Activated CD4-positive, alpha-beta memory T cell treated with anti-CD3 and anti-CD28 coated beads for 36 hours (primary cell): Measurements from ENCODE around the gene SHC3. TPM values are rescaled to one million over a fixed set of nuclear protein-coding genes. Genes with fewer than 3 reads are reported as not detected.
"Not testable (repeated sequence)": the region's sequence is repeated elsewhere in the genome, so short reads cannot be mapped to it uniquely, and the experiment has no call there.

ENCODE experiments used
- CTCF ChIA-PET: fragments of 350-600 bp; sonication (Branson Sonifier 250); formaldehyde crosslinking; loops from one replicate; lab custom pipeline; 2021; ENCODE audit warnings: antibody characterized with exemption, inconsistent platforms; lab: Charles Lee
- POLR2A ChIA-PET: fragments of 350-600 bp; sonication (Branson Sonifier 250); formaldehyde crosslinking; loops from one replicate; lab custom pipeline; 2021; ENCODE audit warnings: antibody characterized with exemption; lab: Charles Lee
- DNase-seq: peaks from one replicate; pipeline ENCODE4 v3.0.0-alpha.2; 2020
- H3K27ac Mint-ChIP-seq: one replicate; pipeline ENCODE4 v1.8.0; 2021; ENCODE audit warnings: mixed read lengths
- H3K27me3 Mint-ChIP-seq: one replicate; pipeline ENCODE4 v1.8.0; 2021; ENCODE audit warnings: mixed read lengths
- H3K36me3 Mint-ChIP-seq: one replicate; pipeline ENCODE4 v1.8.0; 2021; ENCODE audit warnings: mixed read lengths
- H3K4me1 Mint-ChIP-seq: one replicate; pipeline ENCODE4 v1.8.0; 2021; ENCODE audit warnings: low read depth, mixed read lengths
- H3K4me3 Mint-ChIP-seq: one replicate; pipeline ENCODE4 v1.8.0; 2021; ENCODE audit warnings: mild to moderate bottlenecking, mixed read lengths
- H3K9me3 Mint-ChIP-seq: one replicate; pipeline ENCODE4 v1.8.0; 2021; ENCODE audit warnings: mixed read lengths
- intact Hi-C: fragments of 100-400 bp; cut with micrococcal nuclease; formaldehyde crosslinking; loops from one replicate; pipeline ENCODE4 v1.15.1; 2023
- total RNA-seq, 2 experiments: library from RNA; stranded (reverse); gene quantifications; one replicate each; pipeline ENCODE4 v1.2.3, GENCODE V29; 2021

Gene SHC3
- total RNA-seq, 2 experiments from 2014 or later: not detected

GRCh38 chr9:89209311-89209710, 30.7 kb upstream of the SHC3 start:
- POLR2A ChIA-PET, H3K36me3 Mint-ChIP-seq, DNase-seq, H3K4me1 Mint-ChIP-seq, H3K4me3 Mint-ChIP-seq, CTCF ChIA-PET, H3K27ac Mint-ChIP-seq, H3K27me3 Mint-ChIP-seq, H3K9me3 Mint-ChIP-seq, intact Hi-C loops: not testable (repeated sequence)

GRCh38 chr9:89207026-89207425, 28.4 kb upstream of the SHC3 start:
- Mint-ChIP-seq H3K27ac (no peak overlapping the region), H3K4me3 (no peak overlapping the region), H3K9me3 (peaks cover 9% of the 10 kb centered on the region), H3K36me3 (no peaks in the 10 kb centered on the region), H3K27me3 (peaks cover 2% of the 10 kb centered on the region), H3K4me1 (no peaks in the 10 kb centered on the region)
- intact Hi-C loops: no loop called here
- ChIA-PET CTCF (no interaction called here), POLR2A (no interaction called here)
- DNase-seq: no peak

GRCh38 chr9:89204801-89205200, 26.2 kb upstream of the SHC3 start:
- H3K27ac Mint-ChIP-seq: no peak overlapping the region
- no peak overlapping the region for H3K4me3 Mint-ChIP-seq
- intact Hi-C loops: no loop called here
- H3K36me3 Mint-ChIP-seq: no peaks in the 10 kb centered on the region
- peaks cover 21% of the 10 kb centered on the region for H3K9me3 Mint-ChIP-seq
- ChIA-PET CTCF (no interaction called here), POLR2A (no interaction called here)
- no peak for DNase-seq
- no peaks in the 10 kb centered on the region for H3K4me1 Mint-ChIP-seq
- peaks cover 2% of the 10 kb centered on the region for H3K27me3 Mint-ChIP-seq

GRCh38 chr9:89195131-89195797, 16.6 kb upstream of the SHC3 start:
- no peak overlapping the region for H3K27ac Mint-ChIP-seq
- CTCF ChIA-PET: no interaction called here
- no peaks in the 10 kb centered on the region for H3K4me1 Mint-ChIP-seq
- H3K9me3 Mint-ChIP-seq: peaks cover 17% of the 10 kb centered on the region
- POLR2A ChIA-PET: no interaction called here
- intact Hi-C loops: no loop called here
- no peak for DNase-seq
- H3K27me3 Mint-ChIP-seq: peaks cover 10% of the 10 kb centered on the region
- H3K36me3 Mint-ChIP-seq: peaks cover 4% of the 10 kb centered on the region
- H3K4me3 Mint-ChIP-seq: no peak overlapping the region

- Mint-ChIP-seq H3K9me3 (peaks cover 17% of the 10 kb centered on the region), H3K36me3 (peaks cover 4% of the 10 kb centered on the region), H3K27ac (no peak overlapping the region), H3K4me3 (no peak overlapping the region), H3K4me1 (no peaks in the 10 kb centered on the region), H3K27me3 (peaks cover 10% of the 10 kb centered on the region)
- ChIA-PET POLR2A (no interaction called here), CTCF (no interaction called here)
- DNase-seq: no peak
- intact Hi-C loops: no loop called here
Observed at GRCh38 chr9:89194421-89195130, 16.0 kb upstream of the SHC3 start.

GRCh38 chr9:89191004-89191403, 12.4 kb upstream of the SHC3 start:
- Mint-ChIP-seq H3K36me3 (peaks cover 2% of the 10 kb centered on the region), H3K9me3 (peaks cover 8% of the 10 kb centered on the region), H3K27ac (no peak overlapping the region), H3K27me3 (peaks cover 10% of the 10 kb centered on the region), H3K4me3 (no peak overlapping the region), H3K4me1 (no peaks in the 10 kb centered on the region)
- CTCF ChIA-PET: no interaction called here
- DNase-seq: no peak
- intact Hi-C loops: no loop called here
- POLR2A ChIA-PET: no interaction called here

GRCh38 chr9:89189215-89189614, 10.6 kb upstream of the SHC3 start:
- Mint-ChIP-seq H3K27me3 (peaks cover 19% of the 10 kb centered on the region), H3K4me1 (no peaks in the 10 kb centered on the region), H3K4me3 (no peak overlapping the region), H3K9me3 (peaks cover 8% of the 10 kb centered on the region), H3K36me3 (peaks cover 2% of the 10 kb centered on the region), H3K27ac (no peak overlapping the region)
- no peak for DNase-seq
- ChIA-PET POLR2A (no interaction called here), CTCF (no interaction called here)
- intact Hi-C loops: no loop called here

- Mint-ChIP-seq H3K4me1 (no peaks in the 10 kb centered on the region), H3K4me3 (no peak overlapping the region), H3K36me3 (peaks cover 2% of the 10 kb centered on the region), H3K9me3 (peaks cover 4% of the 10 kb centered on the region), H3K27ac (no peak overlapping the region), H3K27me3 (peaks cover 20% of the 10 kb centered on the region)
- intact Hi-C loops: no loop called here
- CTCF ChIA-PET: no interaction called here
- POLR2A ChIA-PET: no interaction called here
- DNase-seq: no peak
Observed at GRCh38 chr9:89187950-89188349, 9.3 kb upstream of the SHC3 start.

- intact Hi-C loops: no loop called here
- Mint-ChIP-seq H3K36me3 (peaks cover under 1% of the 10 kb centered on the region), H3K9me3 (peaks cover 2% of the 10 kb centered on the region), H3K4me3 (no peak overlapping the region), H3K27ac (no peak overlapping the region), H3K4me1 (no peaks in the 10 kb centered on the region), H3K27me3 (peaks cover 18% of the 10 kb centered on the region)
- ChIA-PET POLR2A (no interaction called here), CTCF (no interaction called here)
- DNase-seq: no peak
Observed at GRCh38 chr9:89187541-89187940, 8.9 kb upstream of the SHC3 start.

GRCh38 chr9:89186960-89187359, 8.3 kb upstream of the SHC3 start:
- Mint-ChIP-seq H3K27me3 (peaks cover 17% of the 10 kb centered on the region), H3K4me1 (no peaks in the 10 kb centered on the region), H3K4me3 (no peak overlapping the region), H3K36me3 (no peaks in the 10 kb centered on the region), H3K27ac (no peak overlapping the region), H3K9me3 (no peaks in the 10 kb centered on the region)
- DNase-seq: no peak
- intact Hi-C loops: no loop called here
- POLR2A ChIA-PET: no interaction called here
- CTCF ChIA-PET: no interaction called here

- H3K9me3 Mint-ChIP-seq: no peaks in the 10 kb centered on the region
- ChIA-PET CTCF (no interaction called here), POLR2A (no interaction called here)
- intact Hi-C loops: no loop called here
- H3K27ac Mint-ChIP-seq: no peak overlapping the region
- no peak for DNase-seq
- H3K27me3 Mint-ChIP-seq: peaks cover 19% of the 10 kb centered on the region
- H3K4me1 Mint-ChIP-seq: no peaks in the 10 kb centered on the region
- H3K4me3 Mint-ChIP-seq: no peak overlapping the region
- no peaks in the 10 kb centered on the region for H3K36me3 Mint-ChIP-seq
Observed at GRCh38 chr9:89185980-89186379, 7.4 kb upstream of the SHC3 start.

- POLR2A ChIA-PET: no interaction called here
- Mint-ChIP-seq H3K36me3 (no peaks in the 10 kb centered on the region), H3K4me1 (peaks cover 16% of the 10 kb centered on the region), H3K27me3 (peaks cover 41% of the 10 kb centered on the region), H3K4me3 (no peak overlapping the region), H3K9me3 (no peaks in the 10 kb centered on the region), H3K27ac (no peak overlapping the region)
- CTCF ChIA-PET: no interaction called here
- intact Hi-C loops: no loop called here
- DNase-seq: no peak
Observed at GRCh38 chr9:89183146-89183545, 4.5 kb upstream of the SHC3 start.

- Mint-ChIP-seq H3K4me1 (peaks cover 16% of the 10 kb centered on the region), H3K4me3 (no peak overlapping the region), H3K36me3 (no peaks in the 10 kb centered on the region), H3K27me3 (peaks cover 44% of the 10 kb centered on the region), H3K27ac (no peak overlapping the region), H3K9me3 (no peaks in the 10 kb centered on the region)
- POLR2A ChIA-PET: no interaction called here
- DNase-seq: no peak
- intact Hi-C loops: no loop called here
- CTCF ChIA-PET: no interaction called here
Observed at GRCh38 chr9:89182369-89182768, 3.8 kb upstream of the SHC3 start.
